ENCODE measurements around the gene C1QB.

The C1QB gene

GRCh38 chr1:22652881-22653316, at the start of gene C1QB:
Gene C1QB (plus strand): TSS chr1:22653236. CDS start chr1:22659463, 6,227 bp downstream.
- DNase-seq (ENCODE audit: low read depth): no peak

GRCh38 chr1:22606161-22606560, 46.9 kb upstream of the C1QB start:
- DNase-seq (ENCODE audit: low read depth): no peak

- no peak for DNase-seq (ENCODE audit: low read depth)
Measured at GRCh38 chr1:22607154-22607553, 45.9 kb upstream of the C1QB start.

- DNase-seq (ENCODE audit: low read depth): no peak
Measured at GRCh38 chr1:22608361-22608760, 44.7 kb upstream of the C1QB start.

GRCh38 chr1:22609291-22609690, 43.7 kb upstream of the C1QB start:
- DNase-seq (ENCODE audit: low read depth): no peak

GRCh38 chr1:22611530-22611947, 41.5 kb upstream of the C1QB start:
- DNase-seq (ENCODE audit: low read depth): no peak

- no peak for DNase-seq (ENCODE audit: low read depth)
Measured at GRCh38 chr1:22612671-22613571, 40.1 kb upstream of the C1QB start.

- DNase-seq (ENCODE audit: low read depth): no peak
Measured at GRCh38 chr1:22613572-22613918, 39.5 kb upstream of the C1QB start.

- DNase-seq (ENCODE audit: low read depth): no peak
Measured at GRCh38 chr1:22613951-22614350, 39.1 kb upstream of the C1QB start.

GRCh38 chr1:22615886-22616285, 37.1 kb upstream of the C1QB start:
- DNase-seq (ENCODE audit: low read depth): no peak

GRCh38 chr1:22616571-22616970, 36.5 kb upstream of the C1QB start:
- DNase-seq (ENCODE audit: low read depth): no peak

- DNase-seq (ENCODE audit: low read depth): no peak
Measured at GRCh38 chr1:22618056-22618455, 35.0 kb upstream of the C1QB start.

GRCh38 chr1:22619252-22619651, 33.8 kb upstream of the C1QB start:
- no peak for DNase-seq (ENCODE audit: low read depth)

GRCh38 chr1:22619798-22620197, 33.2 kb upstream of the C1QB start:
- DNase-seq (ENCODE audit: low read depth): no peak

GRCh38 chr1:22621761-22622160, 31.3 kb upstream of the C1QB start:
- no peak for DNase-seq (ENCODE audit: low read depth)

GRCh38 chr1:22625262-22625925, 27.6 kb upstream of the C1QB start:
- no peak for DNase-seq (ENCODE audit: low read depth)

- no peak for DNase-seq (ENCODE audit: low read depth)
Measured at GRCh38 chr1:22626237-22627157, 26.5 kb upstream of the C1QB start.

- no peak for DNase-seq (ENCODE audit: low read depth)
Measured at GRCh38 chr1:22627331-22627730, 25.7 kb upstream of the C1QB start.

- no peak for DNase-seq (ENCODE audit: low read depth)
Measured at GRCh38 chr1:22628698-22629444, 24.2 kb upstream of the C1QB start.

GRCh38 chr1:22629886-22630285, 23.1 kb upstream of the C1QB start:
- DNase-seq (ENCODE audit: low read depth): no peak

GRCh38 chr1:22633697-22634463, 19.2 kb upstream of the C1QB start:
- DNase-seq (ENCODE audit: low read depth): no peak

Measured in HS-27A (cell line).